ENCODE data around the gene TAPT1. TPM values are rescaled to one million over a fixed set of nuclear protein-coding genes. Genes with fewer than 3 reads are reported as not detected.

TAPT1 gene
- polyA plus RNA-seq, 4 donors: 7.3 to 22.3 (median 13.6) TPM

DNA sequence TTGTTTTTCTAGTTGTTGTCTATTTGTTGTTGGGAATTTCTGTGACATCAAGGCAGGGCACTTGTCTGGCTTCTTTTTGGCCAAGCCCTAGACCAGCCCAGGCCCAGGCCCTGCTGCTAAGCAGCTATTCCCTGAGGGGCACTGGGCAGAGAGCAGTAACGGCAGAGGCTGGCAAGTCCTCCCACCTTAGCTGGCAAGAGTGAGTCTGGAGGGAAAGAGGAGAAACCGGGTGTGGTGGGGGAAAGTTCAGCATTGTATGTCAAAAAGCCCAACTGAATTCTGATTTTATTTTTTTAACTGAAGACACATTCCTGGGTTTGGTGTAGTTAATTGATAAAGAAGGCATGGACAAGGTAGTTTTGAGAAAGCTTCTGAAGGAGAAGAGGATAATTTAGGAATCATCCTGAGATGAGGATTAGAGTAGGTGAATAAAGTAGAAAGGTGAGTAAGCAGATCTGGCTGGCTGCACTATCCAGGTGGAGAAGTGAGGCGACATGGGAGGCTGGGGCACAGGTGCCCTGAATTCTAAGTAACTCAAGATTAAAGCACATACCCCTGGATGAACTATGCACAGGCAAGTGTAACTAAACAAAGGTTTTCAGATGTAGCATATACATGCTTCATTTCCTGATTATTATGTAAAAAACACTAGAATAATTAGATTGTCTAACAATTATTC is 57.4 kb downstream of the TAPT1 start:
- no peak overlapping the region for H3K4me3 ChIP-seq (ENCODE audit: low read depth in 1 of 3, low read length in 3 of 3)
- WGBS, 3 donors: 8 to 71% (median 54%) methylated on average over 3 of the region's 3 CpGs
- peaks cover 0 to 4% (median 2%) of the 10 kb centered on the region in 3 donors for H3K4me1 ChIP-seq (ENCODE audit: control insufficient read depth in 3 of 3, insufficient read depth in 2 of 3, low read depth in 1 of 3, low read length in 2 of 3)
- H3K36me3 ChIP-seq (ENCODE audit: control insufficient read depth in 3 of 3, insufficient read depth in 2 of 3, low read depth in 1 of 3, low read length in 3 of 3): peaks cover 8 to 48% (median 13%) of the 10 kb centered on the region in 3 donors
- peak overlapping the region in 1 of 3 donors; percentile 39 for H3K27ac ChIP-seq (ENCODE audit: low read depth in 1 of 3, low read length in 2 of 3)
- no peaks in the 10 kb centered on the region for H3K9me3 ChIP-seq (ENCODE audit: control insufficient read depth in 2 of 2, insufficient read depth in 1 of 2, low read depth in 1 of 2, low read length in 1 of 2)
- FAIRE-seq (no peak), DNase-seq (peak in 1 of 2 donors; percentile 37)
- no peaks in the 10 kb centered on the region for H3K27me3 ChIP-seq (ENCODE audit: control insufficient read depth in 3 of 3, insufficient read depth in 3 of 3, low read length in 3 of 3)

DNA sequence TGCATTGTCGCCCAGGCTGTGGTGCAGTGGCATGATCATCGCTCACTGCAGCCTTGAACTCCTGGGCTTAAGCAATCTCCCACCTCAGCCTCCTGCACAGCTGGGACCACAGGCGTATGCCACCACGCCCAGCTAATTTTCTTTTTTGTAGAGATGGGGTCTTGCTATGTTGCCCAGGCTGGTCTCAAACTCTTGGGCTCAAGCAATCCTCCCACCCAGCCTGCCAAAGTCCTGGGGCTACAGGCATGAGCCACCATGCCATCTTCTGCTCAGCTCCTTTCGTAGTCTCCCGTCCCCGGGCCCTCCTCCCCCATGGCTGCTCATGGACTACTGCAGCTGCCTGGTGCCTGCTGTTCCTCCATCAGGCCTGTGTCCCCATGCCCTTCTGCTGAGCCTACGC is 58.1 kb downstream of the TAPT1 start:
- Histone ChIP-seq H3K36me3 (ENCODE audit: control insufficient read depth in 3 of 3, insufficient read depth in 2 of 3, low read depth in 1 of 3, low read length in 3 of 3) (peaks cover 9 to 49% (median 13%) of the 10 kb centered on the region in 3 donors), H3K4me1 (ENCODE audit: control insufficient read depth in 3 of 3, insufficient read depth in 2 of 3, low read depth in 1 of 3, low read length in 2 of 3) (peaks cover 0 to 4% (median 2%) of the 10 kb centered on the region in 3 donors), H3K27ac (ENCODE audit: low read depth in 1 of 3, low read length in 2 of 3) (peak overlapping the region in 1 of 3 donors; percentile 39), H3K4me3 (ENCODE audit: low read depth in 1 of 3, low read length in 3 of 3) (no peak overlapping the region), H3K27me3 (ENCODE audit: control insufficient read depth in 3 of 3, insufficient read depth in 3 of 3, low read length in 3 of 3) (no peaks in the 10 kb centered on the region), H3K9me3 (ENCODE audit: control insufficient read depth in 2 of 2, insufficient read depth in 1 of 2, low read depth in 1 of 2, low read length in 1 of 2) (no peaks in the 10 kb centered on the region)
- no peak for DNase-seq
- no peak for FAIRE-seq
- 97 to 98% (median 98%) methylated on average over 8 of the region's 8 CpGs for WGBS, 3 donors

DNA sequence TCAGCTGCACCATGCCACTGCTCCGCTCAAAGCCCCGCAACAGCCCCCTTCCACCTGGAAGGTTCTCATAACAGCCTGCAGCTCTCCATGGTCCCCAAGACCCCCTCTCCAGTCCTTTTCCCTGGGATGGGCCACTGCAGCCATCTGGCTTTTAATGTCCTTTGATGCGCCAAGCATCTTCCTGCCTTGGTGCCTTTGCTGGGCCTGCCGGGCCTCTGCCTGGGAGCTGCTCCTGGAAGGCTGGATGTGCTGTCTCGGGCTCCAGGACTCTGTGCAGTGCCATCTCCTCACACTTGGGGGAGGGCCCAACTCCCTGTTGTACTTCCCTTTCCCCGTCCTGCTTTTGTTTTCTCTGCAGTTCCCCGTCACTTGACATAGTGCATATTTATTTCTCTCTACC is 60.3 kb downstream of the TAPT1 start:
- Histone ChIP-seq H3K27me3 (ENCODE audit: control insufficient read depth in 3 of 3, insufficient read depth in 3 of 3, low read length in 3 of 3) (no peaks in the 10 kb centered on the region), H3K4me3 (ENCODE audit: low read depth in 1 of 3, low read length in 3 of 3) (no peak overlapping the region), H3K36me3 (ENCODE audit: control insufficient read depth in 3 of 3, insufficient read depth in 2 of 3, low read depth in 1 of 3, low read length in 3 of 3) (peaks cover 11 to 52% (median 16%) of the 10 kb centered on the region in 3 donors), H3K4me1 (ENCODE audit: control insufficient read depth in 3 of 3, insufficient read depth in 2 of 3, low read depth in 1 of 3, low read length in 2 of 3) (peaks cover 0 to 4% (median 2%) of the 10 kb centered on the region in 3 donors), H3K9me3 (ENCODE audit: control insufficient read depth in 2 of 2, insufficient read depth in 1 of 2, low read depth in 1 of 2, low read length in 1 of 2) (no peaks in the 10 kb centered on the region), H3K27ac (ENCODE audit: low read depth in 1 of 3, low read length in 2 of 3) (no peak overlapping the region)
- FAIRE-seq: no peak
- no peak for DNase-seq
- 96 to 97% (median 96%) methylated on average over 7 of the region's 7 CpGs for WGBS, 3 donors

GRCh38 chr4:16162891-16163290 is 63.4 kb downstream of the TAPT1 start:
- Histone ChIP-seq H3K4me3 (ENCODE audit: low read depth in 1 of 3, low read length in 3 of 3) (no peak overlapping the region), H3K27me3 (ENCODE audit: control insufficient read depth in 3 of 3, insufficient read depth in 3 of 3, low read length in 3 of 3) (no peaks in the 10 kb centered on the region), H3K9me3 (ENCODE audit: control insufficient read depth in 2 of 2, insufficient read depth in 1 of 2, low read depth in 1 of 2, low read length in 1 of 2) (peaks cover 0 to 3% of the 10 kb centered on the region in 2 donors), H3K36me3 (ENCODE audit: control insufficient read depth in 3 of 3, insufficient read depth in 2 of 3, low read depth in 1 of 3, low read length in 3 of 3) (peaks cover 11 to 40% (median 14%) of the 10 kb centered on the region in 3 donors), H3K27ac (ENCODE audit: low read depth in 1 of 3, low read length in 2 of 3) (no peak overlapping the region), H3K4me1 (ENCODE audit: control insufficient read depth in 3 of 3, insufficient read depth in 2 of 3, low read depth in 1 of 3, low read length in 2 of 3) (peaks cover 0 to 24% (median 4%) of the 10 kb centered on the region in 3 donors)
- DNase-seq (no peak), FAIRE-seq (no peak)
- WGBS, 3 donors: 76 to 97% (median 89%) methylated on average over 4 of the region's 4 CpGs

DNA sequence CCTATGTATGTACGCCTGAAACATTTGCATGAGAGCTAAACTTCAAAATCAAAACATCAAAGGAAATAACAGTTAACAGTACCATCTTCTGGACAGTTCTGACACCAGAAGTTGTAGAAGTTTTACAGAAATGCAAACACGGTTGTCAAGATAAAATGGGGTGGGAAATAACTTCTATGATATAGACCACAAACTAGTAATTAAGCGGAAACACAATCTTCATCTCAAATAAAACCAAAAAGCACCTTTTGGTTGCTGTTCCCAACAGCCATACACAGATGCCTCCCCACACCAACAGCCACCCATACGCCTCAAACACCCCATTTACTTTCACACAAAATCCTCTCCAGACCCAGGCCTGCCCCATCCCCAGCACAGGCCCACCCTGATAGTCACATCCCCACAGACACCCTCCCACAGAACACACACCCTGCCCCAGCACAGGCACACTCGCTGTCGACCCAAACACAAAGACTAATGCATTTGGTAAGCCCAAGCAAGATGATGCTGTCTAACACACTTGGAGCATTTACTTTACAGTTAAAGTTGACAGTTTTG is 64.3 kb downstream of the TAPT1 start:
- no peak for FAIRE-seq

GRCh38 chr4:16160457-16160856 is 65.8 kb downstream of the TAPT1 start:
- Histone ChIP-seq H3K4me3 (ENCODE audit: low read depth in 1 of 3, low read length in 3 of 3) (no peak overlapping the region), H3K4me1 (ENCODE audit: control insufficient read depth in 3 of 3, insufficient read depth in 2 of 3, low read depth in 1 of 3, low read length in 2 of 3) (peaks cover 0 to 31% (median 4%) of the 10 kb centered on the region in 3 donors), H3K9me3 (ENCODE audit: control insufficient read depth in 2 of 2, insufficient read depth in 1 of 2, low read depth in 1 of 2, low read length in 1 of 2) (peaks cover 0 to 3% of the 10 kb centered on the region in 2 donors), H3K27me3 (ENCODE audit: control insufficient read depth in 3 of 3, insufficient read depth in 3 of 3, low read length in 3 of 3) (no peaks in the 10 kb centered on the region), H3K27ac (ENCODE audit: low read depth in 1 of 3, low read length in 2 of 3) (peak overlapping the region in 1 of 3 donors; percentile 79), H3K36me3 (ENCODE audit: control insufficient read depth in 3 of 3, insufficient read depth in 2 of 3, low read depth in 1 of 3, low read length in 3 of 3) (peaks cover 6 to 25% (median 6%) of the 10 kb centered on the region in 3 donors)
- WGBS, 3 donors: 41 to 64% (median 47%) methylated on average over 3 of the region's 3 CpGs
- FAIRE-seq (no peak), DNase-seq (peak in 1 of 2 donors; percentile 40)

More for the DNA sequence above, 64.3 kb downstream of the TAPT1 start:
- H3K36me3 ChIP-seq (ENCODE audit: control insufficient read depth in 3 of 3, insufficient read depth in 2 of 3, low read depth in 1 of 3, low read length in 3 of 3): peaks cover 11 to 38% (median 14%) of the 10 kb centered on the region in 3 donors
- H3K9me3 ChIP-seq (ENCODE audit: control insufficient read depth in 2 of 2, insufficient read depth in 1 of 2, low read depth in 1 of 2, low read length in 1 of 2): peaks cover 0 to 3% of the 10 kb centered on the region in 2 donors
- DNase-seq: no peak
- H3K4me1 ChIP-seq (ENCODE audit: control insufficient read depth in 3 of 3, insufficient read depth in 2 of 3, low read depth in 1 of 3, low read length in 2 of 3): peaks cover 0 to 31% (median 4%) of the 10 kb centered on the region in 3 donors
- 72 to 84% (median 82%) methylated on average over 6 of the region's 6 CpGs for WGBS, 3 donors
- no peaks in the 10 kb centered on the region for H3K27me3 ChIP-seq (ENCODE audit: control insufficient read depth in 3 of 3, insufficient read depth in 3 of 3, low read length in 3 of 3)
- no peak overlapping the region for H3K27ac ChIP-seq (ENCODE audit: low read depth in 1 of 3, low read length in 2 of 3)
- H3K4me3 ChIP-seq (ENCODE audit: low read depth in 1 of 3, low read length in 3 of 3): no peak overlapping the region

DNA sequence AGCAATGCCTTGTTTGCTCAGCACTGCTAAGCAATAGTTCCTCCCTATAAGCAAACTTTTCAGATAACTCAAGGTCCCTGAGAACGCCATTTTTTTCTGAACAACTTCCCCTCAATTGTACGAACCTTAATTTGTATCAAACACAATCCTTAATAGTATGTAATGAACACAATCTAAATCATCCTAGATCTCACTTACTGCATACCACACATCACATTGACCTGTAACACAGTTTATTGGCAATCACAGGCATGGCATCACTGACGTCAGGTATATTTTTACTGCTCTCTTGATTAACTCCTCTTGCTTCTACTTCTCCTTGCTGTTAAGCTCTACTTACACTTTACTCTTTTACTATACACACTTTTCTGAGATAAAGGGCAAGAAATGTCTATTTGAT is 67.0 kb downstream of the TAPT1 start:
- H3K27me3 ChIP-seq (ENCODE audit: control insufficient read depth in 3 of 3, insufficient read depth in 3 of 3, low read length in 3 of 3): no peaks in the 10 kb centered on the region
- DNase-seq: peak; percentile 77 to 88
- H3K4me3 ChIP-seq (ENCODE audit: low read depth in 1 of 3, low read length in 3 of 3): no peak overlapping the region
- H3K4me1 ChIP-seq (ENCODE audit: control insufficient read depth in 3 of 3, insufficient read depth in 2 of 3, low read depth in 1 of 3, low read length in 2 of 3): peaks cover 0 to 31% (median 4%) of the 10 kb centered on the region in 3 donors
- FAIRE-seq: no peak
- peak overlapping the region in 2 of 3 donors; percentile 62 to 79 for H3K27ac ChIP-seq (ENCODE audit: low read depth in 1 of 3, low read length in 2 of 3)
- H3K36me3 ChIP-seq (ENCODE audit: control insufficient read depth in 3 of 3, insufficient read depth in 2 of 3, low read depth in 1 of 3, low read length in 3 of 3): peaks cover 5 to 15% (median 6%) of the 10 kb centered on the region in 3 donors
- WGBS, 3 donors: 21 to 69% (median 37%) methylated on average over 3 of the region's 3 CpGs
- peaks cover 0 to 3% of the 10 kb centered on the region in 2 donors for H3K9me3 ChIP-seq (ENCODE audit: control insufficient read depth in 2 of 2, insufficient read depth in 1 of 2, low read depth in 1 of 2, low read length in 1 of 2)

GRCh38 chr4:16158504-16158852 is 67.8 kb downstream of the TAPT1 start:
- DNase-seq (peak; percentile 91 to 92), FAIRE-seq (no peak)
- Histone ChIP-seq H3K4me3 (ENCODE audit: low read depth in 1 of 3, low read length in 3 of 3) (no peak overlapping the region), H3K36me3 (ENCODE audit: control insufficient read depth in 3 of 3, insufficient read depth in 2 of 3, low read depth in 1 of 3, low read length in 3 of 3) (peaks cover 2 to 10% (median 5%) of the 10 kb centered on the region in 3 donors), H3K27ac (ENCODE audit: low read depth in 1 of 3, low read length in 2 of 3) (peak overlapping the region in 2 of 3 donors; percentile 42 to 79), H3K4me1 (ENCODE audit: control insufficient read depth in 3 of 3, insufficient read depth in 2 of 3, low read depth in 1 of 3, low read length in 2 of 3) (peaks cover 0 to 31% (median 4%) of the 10 kb centered on the region in 3 donors), H3K27me3 (ENCODE audit: control insufficient read depth in 3 of 3, insufficient read depth in 3 of 3, low read length in 3 of 3) (no peaks in the 10 kb centered on the region), H3K9me3 (ENCODE audit: control insufficient read depth in 2 of 2, insufficient read depth in 1 of 2, low read depth in 1 of 2, low read length in 1 of 2) (peaks cover 0 to 3% of the 10 kb centered on the region in 2 donors)
- 14 to 57% (median 27%) methylated on average over 3 of the region's 3 CpGs for WGBS, 3 donors
